H1 (cell line): ENCODE data around the gene GTF3C5. TPM values are rescaled to one million over a fixed set of nuclear protein-coding genes. Genes with fewer than 3 reads are reported as not detected.

ENCODE experiments used
- CTCF ChIA-PET: fragments of 300-600 bp; sonication (Branson Sonifier 250); formaldehyde crosslinking; loops from one replicate; lab custom pipeline; 2021; ENCODE audit not compliant: partially characterized antibody; lab: Charles Lee
- POLR2A ChIA-PET: fragments of 300-600 bp; sonication (Branson Sonifier 250); formaldehyde crosslinking; loops from one replicate; lab custom pipeline; 2021; ENCODE audit warnings: inconsistent platforms; ENCODE audit not compliant: partially characterized antibody; lab: Charles Lee
- DNase-seq, 2 experiments: peaks; one replicate each; pipeline versions ENCODE4 v3.0.0 to v3.0.0-alpha.2; 2010 to 2022; ENCODE audit warnings: low spot score in 2 of 2, low read depth in 1 of 2, mixed read lengths in 1 of 2
- FAIRE-seq: peaks from 2 replicates; lab custom pipeline; 2011; peaks lifted over from hg19 to GRCh38; lab: Jason Lieb, UNC
- H2AFZ ChIP-seq: 2 replicates; pipeline ENCODE4 v1.8.1; 2012; ENCODE audit warnings: low read length, inconsistent platforms
- H2AK5ac ChIP-seq: 2 replicates; pipeline ENCODE4 v1.6.1; 2013; ENCODE audit warnings: low read depth, low read length
- H2BK120ac ChIP-seq: replicated peaks from 2 replicates; pipeline ENCODE3; 2013; ENCODE audit warnings: low read depth, low read length, inconsistent platforms
- H2BK12ac ChIP-seq: 2 replicates; pipeline ENCODE4 v1.6.1; 2013; ENCODE audit warnings: low read depth, low read length
- H2BK15ac ChIP-seq: 2 replicates; pipeline ENCODE4 v1.6.1; 2013; ENCODE audit warnings: low read length
- H2BK20ac ChIP-seq: 2 replicates; pipeline ENCODE4 v1.6.1; 2013; ENCODE audit warnings: low read length
- H2BK5ac ChIP-seq: 2 replicates; pipeline ENCODE4 v1.6.1; 2013; ENCODE audit warnings: low read depth, low read length
- H3K14ac ChIP-seq: 2 replicates; pipeline ENCODE4 v1.6.1; 2013; ENCODE audit warnings: inconsistent platforms; ENCODE audit not compliant: insufficient read length
- H3K18ac ChIP-seq: 2 replicates; pipeline ENCODE4 v1.6.1; 2013; ENCODE audit warnings: low read length; ENCODE audit errors: extremely low read depth
- H3K23ac ChIP-seq: 2 replicates; pipeline ENCODE4 v1.6.1; 2013; ENCODE audit warnings: inconsistent platforms; ENCODE audit not compliant: insufficient read length
- H3K23me2 ChIP-seq: 2 replicates; pipeline ENCODE4 v1.6.1; 2013; ENCODE audit warnings: low read depth, low read length
- H3K27ac ChIP-seq: 2 replicates; pipeline ENCODE4 v1.6.1; 2011; ENCODE audit warnings: low read depth, low read length, inconsistent platforms
- H3K27me3 ChIP-seq, 4 experiments: replicated peaks in 1 of 4; 1 replicate in 1 of 4; 2 replicates in 3 of 4; pipeline versions ENCODE4 v1.6.1 to v1.8.1; 2011 to 2013; ENCODE audit warnings: low read length in 3 of 4, mild to moderate bottlenecking in 3 of 4, inconsistent platforms in 2 of 4, mixed read lengths in 2 of 4, moderate library complexity in 1 of 4; ENCODE audit not compliant: control insufficient read depth in 3 of 4, insufficient read depth in 3 of 4; ENCODE audit errors: extremely low read depth in 1 of 4
- H3K36me3 ChIP-seq, 4 experiments: 2 replicates each; pipeline versions ENCODE4 v1.6.1 to v1.8.1; 2011 to 2013; ENCODE audit warnings: mild to moderate bottlenecking in 4 of 4, low read length in 3 of 4, moderate library complexity in 2 of 4, control low read depth in 1 of 4, inconsistent platforms in 1 of 4; ENCODE audit not compliant: insufficient read depth in 4 of 4, control insufficient read depth in 2 of 4
- H3K4ac ChIP-seq: replicated peaks from 2 replicates; pipeline ENCODE3; 2013; ENCODE audit warnings: low read length, low read depth, mixed read lengths, inconsistent platforms; ENCODE audit not compliant: insufficient read length
- H3K4me1 ChIP-seq, 4 experiments: replicated peaks in 1 of 4; 1 replicate in 1 of 4; 2 replicates in 3 of 4; pipeline versions ENCODE4 v1.6.1 to v1.8.1; 2011 to 2013; ENCODE audit warnings: low read length in 3 of 4, inconsistent platforms in 2 of 4, mixed read lengths in 1 of 4; ENCODE audit not compliant: insufficient read depth in 4 of 4, control insufficient read depth in 3 of 4
- H3K4me2 ChIP-seq, 2 experiments: 2 replicates each; pipeline versions ENCODE4 v1.6.1 to v1.8.1; 2011 to 2013; ENCODE audit warnings: low read depth in 2 of 2, low read length in 2 of 2, control low read depth in 1 of 2, inconsistent platforms in 1 of 2, mild to moderate bottlenecking in 1 of 2; ENCODE audit not compliant: insufficient read depth in 1 of 2
- H3K4me3 ChIP-seq, 4 experiments: fragments of 200-600, 300-600 bp in 1 of 4; sonication (generic), shearing (Covaris generic), sonication (Bioruptor Twin) in 1 of 4; 2 replicates each; pipeline versions ENCODE4 v1.5.1 to v1.8.1; 2011 to 2016; ENCODE audit warnings: low read length in 4 of 4, low read depth in 3 of 4, control low read depth in 2 of 4, inconsistent platforms in 2 of 4, mild to moderate bottlenecking in 2 of 4, mixed read lengths in 1 of 4, moderate library complexity in 1 of 4; ENCODE audit not compliant: insufficient read depth in 2 of 4; ENCODE audit errors: extremely low read depth in 1 of 4
- H3K56ac ChIP-seq: replicated peaks from 2 replicates; pipeline ENCODE3; 2013; ENCODE audit warnings: low read depth, mild to moderate bottlenecking, mixed read lengths, low read length, inconsistent platforms; ENCODE audit not compliant: insufficient read length
- H3K79me1 ChIP-seq: 2 replicates; pipeline ENCODE4 v1.6.1; 2013; ENCODE audit warnings: low read depth, low read length, control low read depth
- H3K79me2 ChIP-seq, 2 experiments: 2 replicates each; pipeline versions ENCODE4 v1.6.1 to v1.8.1; 2012 to 2013; ENCODE audit warnings: low read length in 2 of 2, mild to moderate bottlenecking in 2 of 2, inconsistent platforms in 1 of 2; ENCODE audit not compliant: insufficient read depth in 2 of 2, control insufficient read depth in 1 of 2
- H3K9ac ChIP-seq, 4 experiments: replicated peaks in 1 of 4; 1 replicate in 1 of 4; 2 replicates in 3 of 4; pipeline versions ENCODE4 v1.6.1 to v1.8.1; 2011 to 2013; ENCODE audit warnings: low read depth in 3 of 4, low read length in 3 of 4, control low read depth in 2 of 4, mild to moderate bottlenecking in 2 of 4, moderate library complexity in 2 of 4, inconsistent platforms in 1 of 4; ENCODE audit errors: extremely low read depth in 1 of 4
- H3K9me3 ChIP-seq, 2 experiments: 2 replicates each; pipeline versions ENCODE4 v1.6.1 to v1.8.1; 2012 to 2013; ENCODE audit warnings: mild to moderate bottlenecking in 2 of 2, moderate library complexity in 2 of 2, control low read depth in 1 of 2, inconsistent platforms in 1 of 2, low read depth in 1 of 2, low read length in 1 of 2, mixed read lengths in 1 of 2; ENCODE audit not compliant: insufficient read depth in 2 of 2
- H4K20me1 ChIP-seq, 2 experiments: replicated peaks in 1 of 2; 2 replicates each; pipeline versions ENCODE3 to v1.8.1; 2011 to 2013; ENCODE audit warnings: inconsistent platforms in 2 of 2, low read length in 2 of 2, mild to moderate bottlenecking in 1 of 2; ENCODE audit not compliant: insufficient read depth in 2 of 2, control insufficient read depth in 1 of 2
- H4K5ac ChIP-seq: 2 replicates; pipeline ENCODE4 v1.6.1; 2013; ENCODE audit warnings: low read length, low read depth, mixed read lengths, inconsistent platforms; ENCODE audit not compliant: insufficient read length
- H4K8ac ChIP-seq: 2 replicates; pipeline ENCODE4 v1.8.0; 2013; ENCODE audit warnings: mild to moderate bottlenecking, moderate library complexity, low read length, inconsistent platforms; ENCODE audit not compliant: insufficient read depth; ENCODE audit errors: extremely low read depth
- H4K91ac ChIP-seq: replicated peaks from 2 replicates; pipeline ENCODE3; 2013; ENCODE audit warnings: low read length, mixed read lengths, inconsistent platforms; ENCODE audit not compliant: insufficient read length
- BRCA1 ChIP-seq: IDR thresholded peaks from 2 replicates; pipeline ENCODE4 v1.6.1; 2012; ENCODE audit warnings: low read depth, low read length, improper control_type of control experiment
- CHD2 ChIP-seq: IDR thresholded peaks from 2 replicates; pipeline ENCODE4 v1.6.1; 2012; ENCODE audit warnings: low read length, improper control_type of control experiment
- CREB1 ChIP-seq: IDR thresholded peaks from 2 replicates; pipeline ENCODE4 v1.6.1; 2012; ENCODE audit warnings: inconsistent platforms
- HDAC2 ChIP-seq, 2 experiments: fragments of 300-600 bp in 1 of 2; sonication (generic) in 1 of 2; IDR thresholded peaks; 2 replicates each; pipeline ENCODE4 v1.6.1; 2011 to 2012; ENCODE audit warnings: low read depth in 2 of 2, low read length in 2 of 2, mild to moderate bottlenecking in 2 of 2, moderate library complexity in 2 of 2, borderline replicate concordance in 1 of 2, inconsistent platforms in 1 of 2
- SAP30 ChIP-seq: fragments of 300-600 bp; sonication (generic); IDR thresholded peaks from 2 replicates; pipeline ENCODE4 v1.7.1; 2012; ENCODE audit warnings: low read length, moderate library complexity, mild to moderate bottlenecking, inconsistent platforms; ENCODE audit not compliant: insufficient read depth, insufficient replicate concordance
- SP2 ChIP-seq: IDR thresholded peaks from 2 replicates; pipeline ENCODE4 v1.6.1; 2012; ENCODE audit warnings: mild to moderate bottlenecking, low read length, inconsistent platforms
- SP4 ChIP-seq: IDR thresholded peaks from 2 replicates; pipeline ENCODE4 v1.6.1; 2012; ENCODE audit warnings: low read length, inconsistent platforms
- SRF ChIP-seq: IDR thresholded peaks from 2 replicates; pipeline ENCODE4 v1.6.1; 2011; ENCODE audit warnings: mild to moderate bottlenecking, low read depth, low read length, moderate library complexity
- SUZ12 ChIP-seq: fragments of 200-600 bp; sonication (generic); IDR thresholded peaks from 2 replicates; pipeline ENCODE4 v1.6.1; 2012; ENCODE audit warnings: mild to moderate bottlenecking, inconsistent platforms, low read length, moderate library complexity, mixed read lengths
- TEAD4 ChIP-seq: IDR thresholded peaks from 2 replicates; pipeline ENCODE4 v1.6.1; 2012; ENCODE audit warnings: low read depth, low read length, inconsistent platforms, mixed read lengths
- WGBS, 2 experiments: shearing (Covaris generic) in 1 of 2; methylation state at CpG; one replicate each; pipeline versions ENCODE4 v1.1.6 to v1.1.7; 2013 to 2015; ENCODE audit warnings: low lambda C conversion rate in 2 of 2, mixed read lengths in 2 of 2, inconsistent platforms in 1 of 2, low coverage in 1 of 2, missing lambda C conversion rate in 1 of 2; ENCODE audit not compliant: insufficient replicate concordance in 2 of 2, insufficient coverage in 1 of 2, insufficient read length in 1 of 2; ENCODE audit errors: extremely low coverage in 1 of 2, missing lambda C conversion rate in 1 of 2; 5-methylcytosine and 5-hydroxymethylcytosine counted together
- polyA plus RNA-seq, 7 experiments: library from polyadenylated mRNA; depleted of rRNA in 3 of 7; stranded (reverse) in 5 of 7; unstranded in 2 of 7; fragments of >200 nt in 5 of 7; fragments of 200-250 nt in 2 of 7; gene quantifications; 1 replicate in 5 of 7; 2 replicates in 1 of 7; 4 replicates in 1 of 7; pipeline versions ENCODE4 v1.2.1 to v1.2.3, GENCODE V29; 2011 to 2013; ENCODE audit warnings: missing spikeins in 2 of 7, mixed read lengths in 2 of 7
- total RNA-seq: library from RNA; stranded (reverse); fragmentation: NEBNext Ultra II Directional; extraction: Animal tissue kit (Norgen Biotek cat#: 25700); gene quantifications from 2 replicates; pipeline ENCODE4 v1.2.1, GENCODE V29; 2021

The GTF3C5 gene
- total and polyA plus RNA-seq, 2 of the 8 experiments (the other 6 are each of a cell fraction or from before 2014, with no cell fraction given), result 78.7 to 87.1 TPM

GRCh38 chr9:133002147-133003070, 28.4 kb upstream of the GTF3C5 start:
- Histone ChIP-seq H2BK15ac (no peak overlapping the region), H3K9ac (no peak overlapping the region), H2BK12ac (no peak overlapping the region), H3K36me3 (no peaks in the 10 kb centered on the region), H4K91ac (no peak overlapping the region), H3K18ac (no peak overlapping the region), H2AFZ (no peak overlapping the region), H3K14ac (no peak overlapping the region), H3K9me3 (no peaks in the 10 kb centered on the region), H3K4me2 (no peak overlapping the region), H2BK120ac (no peak overlapping the region), H3K23me2 (peaks cover 6% of the 10 kb centered on the region; the same call in 1 of the 2 replicates), H3K4me3 (no peak overlapping the region), H2BK20ac (no peak overlapping the region), H3K79me1 (no peaks in the 10 kb centered on the region), H3K27ac (no peak overlapping the region), H3K4me1 (peaks cover 3 to 25% (median 18%) of the 10 kb centered on the region in 4 experiments), H3K79me2 (no peaks in the 10 kb centered on the region), H2BK5ac (no peak overlapping the region), H2AK5ac (no peak overlapping the region), H4K20me1 (peaks cover 0 to 3% of the 10 kb centered on the region in 2 experiments), H3K27me3 (peaks cover 0 to 40% (median 23%) of the 10 kb centered on the region in 4 experiments; a peak in 5 of 7 replicates), H4K5ac (no peak overlapping the region), H4K8ac (no peak overlapping the region; the same call in 1 of the 2 replicates), H3K23ac (no peak overlapping the region), H3K56ac (no peak overlapping the region), H3K4ac (no peak overlapping the region)
- POLR2A ChIA-PET, result interaction anchor here (1.0 to 1.3 kb wide), 5 partner anchors 10 to 145 kb away, joined by 3 to 6 read pairs (median 3); partner anchors contain the start of gene GTF3C5
- no peak for DNase-seq
- TF ChIP-seq SAP30, result no peak
- TF ChIP-seq SUZ12, result no peak
- TF ChIP-seq CREB1, result no peak
- TF ChIP-seq SRF, result no peak
- no peak for TF ChIP-seq HDAC2 (IDR thresholded peaks at IDR 0.05; ENCODE audit: borderline replicate concordance in 1 of 2, low read depth in 2 of 2, low read length in 2 of 2)
- TF ChIP-seq BRCA1, result no peak
- no peak for TF ChIP-seq SP4
- TF ChIP-seq CHD2, result no peak
- TF ChIP-seq SP2, result no peak
- TF ChIP-seq TEAD4, result no peak
- 77% methylated on average over 10 of the region's 13 CpGs; no CpG with 5 or more reads in 1 of the 2 experiments for whole genome bisulfite sequencing, 2 experiments
- CTCF ChIA-PET, result interaction anchor here (0.6 to 8.2 kb wide), 8 partner anchors 9 to 1004 kb away, joined by 3 to 57 read pairs (median 3); no protein-coding TSS in a partner anchor
- no peak for FAIRE-seq
